Mesodermal cell (in vitro differentiated cells): Measurements from ENCODE around the gene RUFY3.

ENCODE experiments used
- H3K27ac ChIP-seq: 2 replicates; pipeline ENCODE4 v1.7.0; 2013; ENCODE audit warnings: mild to moderate bottlenecking, low read depth, low read length, moderate library complexity; ENCODE audit not compliant: severe bottlenecking
- H3K36me3 ChIP-seq: 2 replicates; pipeline ENCODE4 v1.7.1; 2013; ENCODE audit warnings: mild to moderate bottlenecking, low read length, moderate library complexity; ENCODE audit not compliant: control insufficient read depth, insufficient read depth
- H3K4me1 ChIP-seq: one replicate; pipeline ENCODE4 v1.7.1; 2013; ENCODE audit warnings: mild to moderate bottlenecking, low read length; ENCODE audit not compliant: insufficient read depth, control insufficient read depth, poor library complexity, severe bottlenecking
- H3K4me3 ChIP-seq: 2 replicates; pipeline ENCODE4 v1.7.0; 2013; ENCODE audit warnings: low read length, control low read depth, mild to moderate bottlenecking; ENCODE audit not compliant: insufficient read depth, poor library complexity, severe bottlenecking; ENCODE audit errors: extremely low read depth
- H3K9me3 ChIP-seq: 2 replicates; pipeline ENCODE4 v1.7.1; 2013; ENCODE audit warnings: mild to moderate bottlenecking, low read length, moderate library complexity; ENCODE audit not compliant: control insufficient read depth
- WGBS, 2 experiments: methylation state at CpG; one replicate each; pipeline ENCODE4 v1.1.5; 2013; ENCODE audit warnings: missing lambda C conversion rate in 2 of 2; ENCODE audit not compliant: insufficient coverage in 2 of 2; 5-methylcytosine and 5-hydroxymethylcytosine counted together

RUFY3 gene

GRCh38 chr4:70778888-70779422, 57.2 kb downstream of the RUFY3 start:
- no peaks in the 10 kb centered on the region for H3K9me3 ChIP-seq
- H3K4me1 ChIP-seq, result no peaks in the 10 kb centered on the region
- H3K4me3 ChIP-seq, result no peak overlapping the region
- H3K36me3 ChIP-seq, result peaks cover 43% of the 10 kb centered on the region
- peak overlapping the region; percentile 36 for H3K27ac ChIP-seq
- 100% methylated on average over 1 of the region's 5 CpGs; no CpG with 5 or more reads in 1 of the 2 experiments for WGBS, 2 experiments

GRCh38 chr4:70783096-70783495, 61.3 kb downstream of the RUFY3 start:
- Histone ChIP-seq H3K36me3 (peaks cover 66% of the 10 kb centered on the region), H3K27ac (no peak overlapping the region)
- WGBS, 2 experiments, result 100% methylated on average over 1 of the region's 4 CpGs; no CpG with 5 or more reads in 1 of the 2 experiments

GRCh38 chr4:70787496-70787895, 65.7 kb downstream of the RUFY3 start:
- 83 to 100% methylated on average over 1 to 2 of the region's 5 CpGs for WGBS, 2 experiments
- Histone ChIP-seq H3K4me1 (no peaks in the 10 kb centered on the region), H3K4me3 (no peak overlapping the region), H3K9me3 (no peaks in the 10 kb centered on the region), H3K36me3 (peaks cover 50% of the 10 kb centered on the region), H3K27ac (no peak overlapping the region)

More at GRCh38 chr4:70783096-70783495, 61.3 kb downstream of the RUFY3 start:
- no peaks in the 10 kb centered on the region for H3K4me1 ChIP-seq
- no peak overlapping the region for H3K4me3 ChIP-seq
- H3K9me3 ChIP-seq, result no peaks in the 10 kb centered on the region

DNA sequence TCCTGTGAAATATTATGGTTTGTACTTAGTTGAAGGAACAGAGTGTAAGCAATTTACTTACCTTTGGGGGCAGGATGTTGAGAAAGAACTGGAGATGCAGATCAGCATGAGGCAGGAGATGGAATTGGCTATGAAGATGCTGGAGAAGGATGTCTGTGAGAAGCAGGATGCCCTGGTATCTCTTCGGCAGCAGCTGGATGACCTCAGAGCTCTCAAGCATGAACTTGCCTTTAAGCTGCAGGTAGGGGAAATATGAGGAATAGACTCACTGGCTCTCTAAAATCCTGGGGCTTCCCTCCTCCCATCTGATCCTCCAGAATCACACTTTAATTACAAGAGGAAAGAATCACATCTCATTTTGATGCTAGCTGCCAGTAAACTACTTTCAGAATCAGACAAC, 67.0 kb downstream of the RUFY3 start:
- Histone ChIP-seq H3K9me3 (no peaks in the 10 kb centered on the region), H3K36me3 (peaks cover 51% of the 10 kb centered on the region), H3K27ac (no peak overlapping the region), H3K4me3 (no peak overlapping the region), H3K4me1 (no peaks in the 10 kb centered on the region)
- WGBS, 2 experiments, result 100% methylated on average over 1 of the region's 1 CpG; no CpG with 5 or more reads in 1 of the 2 experiments

DNA sequence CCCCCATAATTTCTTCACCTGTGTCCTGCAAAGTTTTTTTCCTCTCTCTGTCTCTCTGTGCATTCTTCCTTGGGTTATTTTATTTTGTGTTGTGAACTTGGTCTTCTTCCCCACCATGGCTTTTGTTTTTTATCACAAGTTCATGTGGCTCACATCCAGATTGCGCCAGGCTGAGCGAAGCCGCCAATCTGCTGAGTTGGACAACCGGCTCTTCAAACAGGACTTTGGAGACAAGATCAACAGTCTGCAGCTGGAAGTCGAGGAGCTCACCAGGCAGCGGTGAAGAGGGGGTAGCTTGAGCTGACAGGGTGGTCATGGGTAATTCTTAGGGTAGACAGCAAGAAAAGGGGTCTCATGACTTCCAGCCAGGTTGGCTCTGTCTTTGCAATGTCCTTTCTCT, 71.9 kb downstream of the RUFY3 start:
- Histone ChIP-seq H3K9me3 (no peaks in the 10 kb centered on the region), H3K36me3 (peaks cover 47% of the 10 kb centered on the region), H3K27ac (no peak overlapping the region), H3K4me1 (no peaks in the 10 kb centered on the region), H3K4me3 (no peak overlapping the region)
- WGBS, 2 experiments, result 97 to 99% methylated on average over 6 of the region's 6 CpGs

- H3K27ac ChIP-seq, result no peak overlapping the region
- H3K36me3 ChIP-seq, result peaks cover 18% of the 10 kb centered on the region
- no peaks in the 10 kb centered on the region for H3K9me3 ChIP-seq
- H3K4me1 ChIP-seq, result no peaks in the 10 kb centered on the region
- H3K4me3 ChIP-seq, result no peak overlapping the region
- 91 to 100% methylated on average over 1 of the region's 1 CpG for WGBS, 2 experiments
Measured at GRCh38 chr4:70801265-70801809, 79.6 kb downstream of the RUFY3 start.

- Histone ChIP-seq H3K27ac (no peak overlapping the region), H3K9me3 (no peaks in the 10 kb centered on the region), H3K4me3 (no peak overlapping the region), H3K4me1 (no peaks in the 10 kb centered on the region), H3K36me3 (peaks cover 19% of the 10 kb centered on the region)
- WGBS, 2 experiments, result 86 to 97% methylated on average over 1 to 4 of the region's 5 CpGs
Measured at GRCh38 chr4:70802928-70803580, 81.3 kb downstream of the RUFY3 start.

DNA sequence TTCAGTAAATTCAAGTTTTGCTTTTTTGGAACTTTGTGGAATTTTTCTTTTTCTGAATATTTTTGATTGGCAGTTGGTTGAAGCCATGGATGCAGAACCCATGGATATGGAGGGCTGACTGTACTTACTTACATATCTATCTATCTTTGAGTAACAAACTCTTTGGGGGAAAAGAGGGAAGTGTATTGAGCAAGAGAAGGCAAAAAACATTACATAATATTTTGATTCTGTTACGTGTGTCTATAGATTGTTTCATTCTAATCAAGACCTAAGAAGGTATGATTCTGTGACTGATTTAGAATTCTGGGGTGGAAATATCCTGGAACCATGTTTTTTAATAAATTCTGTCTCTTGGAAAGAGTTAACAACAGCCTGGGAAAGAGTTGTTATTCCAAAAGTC, 86.4 kb downstream of the RUFY3 start:
- no peak overlapping the region for H3K4me3 ChIP-seq
- H3K9me3 ChIP-seq, result no peaks in the 10 kb centered on the region
- H3K36me3 ChIP-seq, result peaks cover 18% of the 10 kb centered on the region
- WGBS, 2 experiments, result no CpG with 5 or more reads among the region's 1 CpG
- no peaks in the 10 kb centered on the region for H3K4me1 ChIP-seq
- H3K27ac ChIP-seq, result no peak overlapping the region

GRCh38 chr4:70815370-70815769, 93.6 kb downstream of the RUFY3 start:
- no peaks in the 10 kb centered on the region for H3K4me1 ChIP-seq
- no peak overlapping the region for H3K4me3 ChIP-seq
- H3K9me3 ChIP-seq, result no peaks in the 10 kb centered on the region
- H3K27ac ChIP-seq, result no peak overlapping the region
- no CpG with 5 or more reads among the region's 1 CpG for whole genome bisulfite sequencing, 2 experiments
- peaks cover 28% of the 10 kb centered on the region for H3K36me3 ChIP-seq

- no peaks in the 10 kb centered on the region for H3K4me1 ChIP-seq
- WGBS, 2 experiments, result no CpG with 5 or more reads among the region's 2 CpGs
- H3K9me3 ChIP-seq, result no peaks in the 10 kb centered on the region
- no peak overlapping the region for H3K4me3 ChIP-seq
- no peak overlapping the region for H3K27ac ChIP-seq
- peaks cover 42% of the 10 kb centered on the region for H3K36me3 ChIP-seq
Measured at GRCh38 chr4:70816894-70817293, 95.1 kb downstream of the RUFY3 start.
